Effector memory CD8-positive, alpha-beta T cell (primary cell): ENCODE data around the gene SBF2.

Experiments used
- ATAC-seq: fragments of 150-1000 bp; cut with Tn5 transposase; replicated peaks from 2 replicates; pipeline ENCODE4 v1.10.0; 2021; ENCODE audit warnings: mild to moderate bottlenecking, moderate library complexity
- DNase-seq, 3 experiments: peaks; one replicate each; pipeline ENCODE4 v3.0.0; 2021
- H3K27ac Mint-ChIP-seq, 2 donors: one replicate each; pipeline ENCODE4 v1.8.0; 2022; ENCODE audit warnings: mild to moderate bottlenecking in 2 of 2, mixed read lengths in 2 of 2, moderate library complexity in 2 of 2
- H3K27me3 Mint-ChIP-seq, 2 donors: one replicate each; pipeline ENCODE4 v1.8.0; 2022; ENCODE audit warnings: mixed read lengths in 2 of 2
- H3K36me3 Mint-ChIP-seq: one replicate; pipeline ENCODE4 v1.8.0; 2022; ENCODE audit warnings: mild to moderate bottlenecking, moderate library complexity, mixed read lengths; ENCODE audit not compliant: insufficient read depth
- H3K4me1 Mint-ChIP-seq, 2 donors: one replicate each; pipeline ENCODE4 v1.8.0; 2022; ENCODE audit warnings: low read depth in 2 of 2, mixed read lengths in 2 of 2
- H3K4me3 Mint-ChIP-seq, 2 donors: one replicate each; pipeline ENCODE4 v1.8.0; 2022; ENCODE audit warnings: mild to moderate bottlenecking in 2 of 2, mixed read lengths in 2 of 2, moderate library complexity in 2 of 2
- H3K9me3 Mint-ChIP-seq, 2 donors: one replicate each; pipeline ENCODE4 v1.8.0; 2022; ENCODE audit warnings: mixed read lengths in 2 of 2

The SBF2 gene

GRCh38 chr11:9821008-9821752 lies 472.8 kb downstream of the SBF2 start:
- H3K9me3 Mint-ChIP-seq = no peaks in the 10 kb centered on the region
- no peak for ATAC-seq
- H3K36me3 Mint-ChIP-seq = peaks cover 6% of the 10 kb centered on the region
- no peak for DNase-seq
- H3K27ac Mint-ChIP-seq = no peak overlapping the region
- no peaks in the 10 kb centered on the region for H3K27me3 Mint-ChIP-seq
- no peaks in the 10 kb centered on the region for H3K4me1 Mint-ChIP-seq
- no peak overlapping the region for H3K4me3 Mint-ChIP-seq

DNA sequence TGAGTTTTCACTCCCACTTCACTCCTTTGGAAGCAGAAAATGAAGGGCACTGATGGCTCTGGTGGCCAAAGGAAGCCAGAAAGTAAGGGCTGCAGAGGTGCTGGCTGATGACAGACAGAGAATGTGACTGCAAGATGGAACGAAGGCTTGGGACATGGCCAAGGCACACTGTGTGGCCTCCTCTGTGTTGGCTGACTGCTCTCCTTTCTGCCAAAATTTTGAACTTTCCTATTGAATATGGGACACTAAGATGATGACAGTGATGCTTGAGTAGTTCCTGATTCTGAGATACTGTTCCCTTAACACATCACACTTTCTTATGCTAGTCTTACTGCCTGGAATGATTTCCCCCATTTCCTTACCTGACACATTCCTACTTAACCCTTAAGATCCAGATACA lies 473.8 kb downstream of the SBF2 start:
- Mint-ChIP-seq H3K9me3 (no peaks in the 10 kb centered on the region), H3K27ac (no peak overlapping the region), H3K36me3 (peaks cover 6% of the 10 kb centered on the region), H3K4me1 (no peaks in the 10 kb centered on the region), H3K4me3 (no peak overlapping the region), H3K27me3 (no peaks in the 10 kb centered on the region)
- no peak for DNase-seq
- no peak for ATAC-seq

- no peak overlapping the region for H3K27ac Mint-ChIP-seq
- peaks cover under 1% of the 10 kb centered on the region for H3K36me3 Mint-ChIP-seq
- DNase-seq = no peak
- H3K4me3 Mint-ChIP-seq = no peak overlapping the region
- H3K27me3 Mint-ChIP-seq = no peaks in the 10 kb centered on the region
- H3K9me3 Mint-ChIP-seq = no peaks in the 10 kb centered on the region
- no peak for ATAC-seq
- H3K4me1 Mint-ChIP-seq = no peaks in the 10 kb centered on the region
Observed at GRCh38 chr11:9817191-9817590, 476.8 kb downstream of the SBF2 start.

- Mint-ChIP-seq H3K4me1 (no peaks in the 10 kb centered on the region), H3K27me3 (no peaks in the 10 kb centered on the region), H3K36me3 (no peaks in the 10 kb centered on the region), H3K27ac (no peak overlapping the region), H3K4me3 (no peak overlapping the region), H3K9me3 (no peaks in the 10 kb centered on the region)
- no peak for ATAC-seq
- DNase-seq = no peak
Observed at GRCh38 chr11:9815486-9816136, 478.4 kb downstream of the SBF2 start.

GRCh38 chr11:9814108-9814507 lies 479.9 kb downstream of the SBF2 start:
- Mint-ChIP-seq H3K4me1 (no peaks in the 10 kb centered on the region), H3K9me3 (no peaks in the 10 kb centered on the region), H3K27me3 (no peaks in the 10 kb centered on the region), H3K4me3 (no peak overlapping the region), H3K27ac (no peak overlapping the region), H3K36me3 (peaks cover 2% of the 10 kb centered on the region)
- DNase-seq (no peak), ATAC-seq (no peak)

- ATAC-seq (no peak), DNase-seq (no peak)
- no peaks in the 10 kb centered on the region for H3K27me3 Mint-ChIP-seq
- no peaks in the 10 kb centered on the region for H3K9me3 Mint-ChIP-seq
- H3K36me3 Mint-ChIP-seq = peaks cover 14% of the 10 kb centered on the region
- H3K27ac Mint-ChIP-seq = no peak overlapping the region
- H3K4me3 Mint-ChIP-seq = no peak overlapping the region
- H3K4me1 Mint-ChIP-seq = no peaks in the 10 kb centered on the region
Observed at GRCh38 chr11:9808943-9809342, 485.1 kb downstream of the SBF2 start.

- no peaks in the 10 kb centered on the region for H3K9me3 Mint-ChIP-seq
- H3K36me3 Mint-ChIP-seq = peaks cover 14% of the 10 kb centered on the region
- no peak for ATAC-seq
Observed at GRCh38 chr11:9806946-9807687, 486.9 kb downstream of the SBF2 start.

GRCh38 chr11:9804419-9804902 lies 489.6 kb downstream of the SBF2 start:
- no peaks in the 10 kb centered on the region for H3K27me3 Mint-ChIP-seq
- no peaks in the 10 kb centered on the region for H3K4me1 Mint-ChIP-seq
- no peak overlapping the region for H3K27ac Mint-ChIP-seq
- DNase-seq (no peak), ATAC-seq (no peak)
- no peak overlapping the region for H3K4me3 Mint-ChIP-seq
- no peaks in the 10 kb centered on the region for H3K9me3 Mint-ChIP-seq
- peaks cover 18% of the 10 kb centered on the region for H3K36me3 Mint-ChIP-seq

More at GRCh38 chr11:9806946-9807687, 486.9 kb downstream of the SBF2 start:
- no peak for DNase-seq
- no peak overlapping the region for H3K27ac Mint-ChIP-seq
- no peaks in the 10 kb centered on the region for H3K27me3 Mint-ChIP-seq
- H3K4me3 Mint-ChIP-seq = no peak overlapping the region
- H3K4me1 Mint-ChIP-seq = no peaks in the 10 kb centered on the region

- no peaks in the 10 kb centered on the region for H3K4me1 Mint-ChIP-seq
- H3K4me3 Mint-ChIP-seq = no peak overlapping the region
- no peaks in the 10 kb centered on the region for H3K27me3 Mint-ChIP-seq
- ATAC-seq = no peak
- no peaks in the 10 kb centered on the region for H3K9me3 Mint-ChIP-seq
- peaks cover 13% of the 10 kb centered on the region for H3K36me3 Mint-ChIP-seq
- H3K27ac Mint-ChIP-seq = no peak overlapping the region
- no peak for DNase-seq
Observed at GRCh38 chr11:9803685-9804418, 490.2 kb downstream of the SBF2 start.

DNA sequence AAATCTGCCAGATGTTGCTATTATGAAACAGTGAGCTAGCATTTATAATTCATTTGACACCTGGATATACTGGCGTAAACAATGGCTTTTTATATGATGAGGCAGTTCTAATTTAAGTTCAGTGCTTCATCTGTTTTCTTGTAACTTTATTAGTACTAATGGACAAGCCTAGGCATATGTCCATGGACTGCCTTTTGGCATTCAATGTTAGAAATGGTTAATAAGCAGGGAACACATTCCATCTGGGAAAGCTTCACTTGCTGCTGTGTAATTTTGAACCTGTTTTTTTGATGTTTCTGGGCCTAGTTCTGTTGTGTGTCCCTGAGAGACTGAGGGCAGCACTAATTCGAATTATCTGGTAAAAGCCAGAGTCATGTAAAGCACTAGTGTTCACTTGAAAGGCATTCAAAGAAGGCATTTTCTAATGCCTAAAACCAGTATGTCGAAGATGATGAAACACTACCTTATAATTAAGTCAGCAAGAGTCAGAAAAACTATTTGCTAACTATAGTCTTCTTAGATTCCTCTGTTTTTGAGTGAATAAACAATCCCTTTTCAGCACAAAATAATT lies 491.6 kb downstream of the SBF2 start:
- Mint-ChIP-seq H3K36me3 (peaks cover 9% of the 10 kb centered on the region), H3K27me3 (no peaks in the 10 kb centered on the region)
- ATAC-seq = no peak

DNA sequence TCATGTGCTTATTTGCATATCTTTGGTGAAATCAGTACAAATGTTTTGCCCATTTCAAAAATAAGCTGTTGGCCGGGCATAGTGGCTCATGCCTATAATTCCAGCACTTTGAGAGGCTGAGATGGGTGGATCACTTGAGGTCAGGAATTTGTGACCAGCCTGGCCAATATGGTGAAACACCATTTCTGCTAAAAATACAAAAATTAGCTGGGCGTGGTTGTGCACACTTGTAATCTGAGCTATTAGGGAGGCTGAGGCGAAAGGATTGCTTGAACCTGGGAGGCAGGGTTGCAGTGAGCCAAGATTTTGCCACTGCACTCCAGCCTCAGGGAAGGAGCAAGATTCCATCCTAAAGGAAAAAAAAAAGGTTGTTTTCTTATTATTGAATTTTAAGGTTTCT lies 494.1 kb downstream of the SBF2 start:
- H3K27me3 Mint-ChIP-seq = no peaks in the 10 kb centered on the region
- no peaks in the 10 kb centered on the region for H3K9me3 Mint-ChIP-seq
- no peaks in the 10 kb centered on the region for H3K4me1 Mint-ChIP-seq
- H3K27ac Mint-ChIP-seq = no peak overlapping the region
- peaks cover 3% of the 10 kb centered on the region for H3K36me3 Mint-ChIP-seq
- no peak overlapping the region for H3K4me3 Mint-ChIP-seq
- DNase-seq = no peak
- ATAC-seq = no peak

More for the DNA sequence above, 491.6 kb downstream of the SBF2 start:
- H3K9me3 Mint-ChIP-seq = no peaks in the 10 kb centered on the region
- no peaks in the 10 kb centered on the region for H3K4me1 Mint-ChIP-seq
- no peak overlapping the region for H3K4me3 Mint-ChIP-seq
- no peak for DNase-seq
- no peak overlapping the region for H3K27ac Mint-ChIP-seq

- no peaks in the 10 kb centered on the region for H3K27me3 Mint-ChIP-seq
- peaks cover 3% of the 10 kb centered on the region for H3K36me3 Mint-ChIP-seq
- ATAC-seq (no peak), DNase-seq (no peak)
- H3K9me3 Mint-ChIP-seq = no peaks in the 10 kb centered on the region
- H3K27ac Mint-ChIP-seq = no peak overlapping the region
- no peak overlapping the region for H3K4me3 Mint-ChIP-seq
- no peaks in the 10 kb centered on the region for H3K4me1 Mint-ChIP-seq
Observed at GRCh38 chr11:9797300-9797699, 496.7 kb downstream of the SBF2 start.

- ATAC-seq = no peak
- Mint-ChIP-seq H3K4me3 (no peak overlapping the region), H3K4me1 (no peaks in the 10 kb centered on the region), H3K9me3 (no peaks in the 10 kb centered on the region), H3K27me3 (no peaks in the 10 kb centered on the region), H3K27ac (no peak overlapping the region), H3K36me3 (peaks cover 6% of the 10 kb centered on the region)
- DNase-seq = no peak
Observed at GRCh38 chr11:9796854-9797253, 497.2 kb downstream of the SBF2 start.
